OCI-M1 (cell line): ENCODE measurements around the gene SEC63.

Experiments used
- DNase-seq: peaks from one replicate; lab custom pipeline; 2025; lab: John Stamatoyannopoulos, UW

The SEC63 gene

DNA sequence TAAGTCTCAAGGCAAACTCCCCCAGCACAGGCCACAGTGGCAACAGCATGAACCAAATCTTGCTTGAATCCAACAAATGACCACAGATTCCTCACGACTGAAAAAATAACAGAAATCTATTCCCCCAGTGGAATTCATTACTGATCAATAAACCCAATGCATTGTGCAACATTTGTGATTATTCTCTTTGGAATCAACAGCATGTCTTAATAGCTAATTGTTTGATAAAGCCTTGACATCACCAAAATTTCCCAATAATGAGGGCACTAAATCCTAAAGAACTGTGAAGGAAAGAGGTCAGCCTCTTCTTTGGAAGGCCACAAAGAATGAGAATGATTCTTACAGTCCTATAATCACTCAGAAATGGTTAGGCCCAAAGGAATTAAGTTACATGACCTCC is 139.7 kb downstream of the SEC63 start:
- DNase-seq: no peak

DNA sequence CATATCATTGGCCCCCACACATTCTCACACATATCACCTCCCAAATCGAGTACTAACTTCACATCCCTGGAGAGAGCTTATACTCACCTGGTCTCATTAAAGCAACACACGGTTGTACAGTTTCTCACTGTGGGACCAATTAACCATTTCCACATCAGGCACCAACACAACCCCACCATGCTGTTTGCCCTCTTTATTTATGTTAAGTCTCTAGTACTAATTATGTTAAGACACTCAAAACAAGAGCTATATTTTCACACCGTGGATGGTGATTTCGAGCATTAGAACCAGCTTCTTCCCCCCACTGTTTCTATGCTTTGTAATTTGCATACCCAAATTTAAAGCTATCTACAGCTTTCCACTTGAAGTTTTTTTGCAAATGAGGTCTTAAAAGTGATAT is 140.2 kb downstream of the SEC63 start:
- DNase-seq: no peak
